Fibroblast of lung (primary cell): ENCODE measurements around the gene VN1R2.
"Not testable (repeated sequence)": the region's sequence is repeated elsewhere in the genome, so short reads cannot be mapped to it uniquely, and the experiment has no call there.

Experiments
- EZH2 ChIP-seq: IDR thresholded peaks from 2 replicates; pipeline ENCODE4 v1.5.1; 2012; ENCODE audit warnings: low read length, control low read depth, mild to moderate bottlenecking; ENCODE audit errors: missing control alignments
- TF ChIP-seq, protein P1 (sequence below), 2 donors: IDR thresholded peaks in 1 of 2; conservative IDR thresholded peaks in 1 of 2; 1 replicate in 1 of 2; 2 replicates in 1 of 2; pipeline ENCODE4 v1.5.1; 2011 to 2012; ENCODE audit warnings: low read length in 2 of 2, control low read depth in 1 of 2, inconsistent platforms in 1 of 2, low read depth in 1 of 2, mild to moderate bottlenecking in 1 of 2

GRCh38 chr19:53301341-53301740 lies 43.2 kb downstream of the VN1R2 start:
- TF ChIP-seq, protein P1, sequence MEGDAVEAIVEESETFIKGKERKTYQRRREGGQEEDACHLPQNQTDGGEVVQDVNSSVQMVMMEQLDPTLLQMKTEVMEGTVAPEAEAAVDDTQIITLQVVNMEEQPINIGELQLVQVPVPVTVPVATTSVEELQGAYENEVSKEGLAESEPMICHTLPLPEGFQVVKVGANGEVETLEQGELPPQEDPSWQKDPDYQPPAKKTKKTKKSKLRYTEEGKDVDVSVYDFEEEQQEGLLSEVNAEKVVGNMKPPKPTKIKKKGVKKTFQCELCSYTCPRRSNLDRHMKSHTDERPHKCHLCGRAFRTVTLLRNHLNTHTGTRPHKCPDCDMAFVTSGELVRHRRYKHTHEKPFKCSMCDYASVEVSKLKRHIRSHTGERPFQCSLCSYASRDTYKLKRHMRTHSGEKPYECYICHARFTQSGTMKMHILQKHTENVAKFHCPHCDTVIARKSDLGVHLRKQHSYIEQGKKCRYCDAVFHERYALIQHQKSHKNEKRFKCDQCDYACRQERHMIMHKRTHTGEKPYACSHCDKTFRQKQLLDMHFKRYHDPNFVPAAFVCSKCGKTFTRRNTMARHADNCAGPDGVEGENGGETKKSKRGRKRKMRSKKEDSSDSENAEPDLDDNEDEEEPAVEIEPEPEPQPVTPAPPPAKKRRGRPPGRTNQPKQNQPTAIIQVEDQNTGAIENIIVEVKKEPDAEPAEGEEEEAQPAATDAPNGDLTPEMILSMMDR (conservative IDR thresholded peaks at IDR 0.05 in 1 of 2, IDR thresholded peaks at IDR 0.05 in 1 of 2; ENCODE audit: low read depth in 1 of 2, low read length in 2 of 2) = not testable (repeated sequence)
- not testable (repeated sequence) for TF ChIP-seq EZH2
